ENCODE data around the gene CEP44. TPM values are rescaled to one million over a fixed set of nuclear protein-coding genes. Genes with fewer than 3 reads are reported as not detected.

The CEP44 gene
- total RNA-seq, 1 donor from 2014 or later, result 18.3 TPM

DNA sequence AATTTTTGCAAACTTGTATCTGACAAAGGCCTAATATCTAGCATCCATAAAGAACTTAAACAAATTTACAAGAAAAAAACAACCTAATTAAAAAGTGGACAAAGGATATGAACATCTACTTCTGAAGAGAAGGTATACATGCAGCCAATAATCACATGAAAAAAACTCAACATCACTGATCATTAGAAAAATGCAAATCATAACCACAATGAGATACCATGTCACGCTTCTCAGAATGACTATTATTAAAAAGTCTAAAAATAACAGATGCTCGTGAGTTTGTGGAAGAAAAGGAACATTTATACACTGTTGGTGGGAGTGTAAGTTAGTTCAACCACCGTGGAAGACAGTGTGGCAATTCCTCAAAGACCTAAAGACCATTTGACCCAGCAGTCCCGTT lies 24.0 kb downstream of the CEP44 start:
- H3K27ac Mint-ChIP-seq, result no peak overlapping the region
- no peak overlapping the region for H3K4me3 Mint-ChIP-seq
- intact Hi-C loops (cut with micrococcal nuclease), result no loop called here
- no peak for ATAC-seq (ENCODE audit: low read depth)
- no peaks in the 10 kb centered on the region for H3K4me1 Mint-ChIP-seq
- no peak for DNase-seq
- CTCF ChIA-PET, result no interaction called here
- H3K9me3 Mint-ChIP-seq, result no peaks in the 10 kb centered on the region
- TF ChIP-seq, protein P1, sequence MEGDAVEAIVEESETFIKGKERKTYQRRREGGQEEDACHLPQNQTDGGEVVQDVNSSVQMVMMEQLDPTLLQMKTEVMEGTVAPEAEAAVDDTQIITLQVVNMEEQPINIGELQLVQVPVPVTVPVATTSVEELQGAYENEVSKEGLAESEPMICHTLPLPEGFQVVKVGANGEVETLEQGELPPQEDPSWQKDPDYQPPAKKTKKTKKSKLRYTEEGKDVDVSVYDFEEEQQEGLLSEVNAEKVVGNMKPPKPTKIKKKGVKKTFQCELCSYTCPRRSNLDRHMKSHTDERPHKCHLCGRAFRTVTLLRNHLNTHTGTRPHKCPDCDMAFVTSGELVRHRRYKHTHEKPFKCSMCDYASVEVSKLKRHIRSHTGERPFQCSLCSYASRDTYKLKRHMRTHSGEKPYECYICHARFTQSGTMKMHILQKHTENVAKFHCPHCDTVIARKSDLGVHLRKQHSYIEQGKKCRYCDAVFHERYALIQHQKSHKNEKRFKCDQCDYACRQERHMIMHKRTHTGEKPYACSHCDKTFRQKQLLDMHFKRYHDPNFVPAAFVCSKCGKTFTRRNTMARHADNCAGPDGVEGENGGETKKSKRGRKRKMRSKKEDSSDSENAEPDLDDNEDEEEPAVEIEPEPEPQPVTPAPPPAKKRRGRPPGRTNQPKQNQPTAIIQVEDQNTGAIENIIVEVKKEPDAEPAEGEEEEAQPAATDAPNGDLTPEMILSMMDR (IDR thresholded peaks at IDR 0.05), result no peak
- peaks cover 62% of the 10 kb centered on the region for H3K36me3 Mint-ChIP-seq (ENCODE audit: low read depth)
- POLR2A ChIA-PET, result no interaction called here
- no peaks in the 10 kb centered on the region for H3K27me3 Mint-ChIP-seq

DNA sequence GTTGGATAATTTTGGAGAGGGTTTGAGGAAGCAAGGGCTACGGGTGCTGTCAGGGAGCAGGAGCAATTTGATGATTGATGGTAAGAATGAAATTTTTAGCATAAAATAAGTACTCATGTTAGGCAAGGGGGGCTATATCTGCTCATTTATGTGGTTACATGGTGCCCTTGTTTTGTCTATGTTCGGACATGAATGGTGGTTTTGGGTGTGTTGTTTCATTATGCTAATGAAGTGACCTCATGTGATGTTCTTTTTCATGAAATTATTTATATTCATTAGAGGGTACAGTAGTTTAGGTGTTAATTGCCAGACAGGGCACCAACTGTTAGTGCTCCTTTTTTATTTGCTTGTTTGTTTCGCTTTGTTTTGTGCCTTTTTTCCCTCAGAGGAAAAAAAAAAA lies 29.3 kb downstream of the CEP44 start:
- no peak overlapping the region for H3K27ac Mint-ChIP-seq
- peaks cover 57% of the 10 kb centered on the region for H3K36me3 Mint-ChIP-seq (ENCODE audit: low read depth)
- no peaks in the 10 kb centered on the region for H3K9me3 Mint-ChIP-seq
- TF ChIP-seq, protein P1 (IDR thresholded peaks at IDR 0.05), result no peak
- ATAC-seq (ENCODE audit: low read depth) (no peak), DNase-seq (no peak)
- no peaks in the 10 kb centered on the region for H3K4me1 Mint-ChIP-seq
- intact Hi-C loops (cut with micrococcal nuclease), result no loop called here
- ChIA-PET POLR2A (no interaction called here), CTCF (no interaction called here)
- no peaks in the 10 kb centered on the region for H3K27me3 Mint-ChIP-seq
- H3K4me3 Mint-ChIP-seq, result no peak overlapping the region

DNA sequence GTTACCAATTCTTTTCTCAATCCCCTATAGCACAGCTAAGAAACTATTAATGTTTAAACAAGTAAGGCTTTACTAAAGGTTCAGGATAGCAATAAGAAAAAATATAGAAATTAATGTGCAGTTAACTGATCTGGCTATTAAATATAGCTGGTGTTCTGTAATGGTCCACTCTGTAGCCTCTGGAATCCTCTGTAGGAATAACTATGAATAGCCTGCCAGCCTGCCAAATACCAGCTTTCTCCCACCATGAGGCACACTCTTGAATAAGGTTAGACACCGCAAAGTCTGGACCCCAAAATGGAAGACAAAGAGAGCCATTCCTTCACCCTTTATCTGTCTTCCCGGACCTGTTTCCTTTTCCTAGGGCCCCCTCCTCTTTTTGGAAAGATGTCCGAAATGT lies 30.6 kb downstream of the CEP44 start:
- DNase-seq, result no peak
- Mint-ChIP-seq H3K36me3 (ENCODE audit: low read depth) (peaks cover 48% of the 10 kb centered on the region), H3K4me1 (no peaks in the 10 kb centered on the region), H3K27ac (no peak overlapping the region), H3K9me3 (no peaks in the 10 kb centered on the region), H3K27me3 (no peaks in the 10 kb centered on the region), H3K4me3 (no peak overlapping the region)
- ChIA-PET POLR2A (no interaction called here), CTCF (no interaction called here)
- ATAC-seq (ENCODE audit: low read depth), result no peak
- intact Hi-C loops (cut with micrococcal nuclease), result no loop called here
- TF ChIP-seq, protein P1 (IDR thresholded peaks at IDR 0.05), result no peak

DNA sequence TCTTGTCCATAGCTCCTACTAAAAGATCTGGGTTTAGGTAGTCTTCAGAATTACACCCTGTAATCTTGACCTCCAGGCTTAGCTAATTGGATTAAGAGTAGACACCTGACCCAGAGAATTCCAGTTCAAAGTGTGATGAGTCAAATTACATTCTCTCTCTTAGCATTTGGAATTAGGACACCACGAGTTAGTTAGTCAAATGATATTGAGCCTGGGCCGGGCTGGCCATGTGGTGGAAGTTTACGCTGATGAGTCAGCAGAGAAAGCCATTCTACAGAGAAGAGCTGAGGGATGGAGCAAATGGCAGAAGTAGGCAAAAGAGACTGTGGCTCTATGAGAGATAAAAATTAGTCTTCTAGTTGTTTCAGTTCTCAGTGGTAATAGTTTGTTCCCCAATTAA lies 31.1 kb downstream of the CEP44 start:
- ChIA-PET CTCF (no interaction called here), POLR2A (no interaction called here)
- ATAC-seq (ENCODE audit: low read depth) (no peak), DNase-seq (no peak)
- Mint-ChIP-seq H3K36me3 (ENCODE audit: low read depth) (peaks cover 44% of the 10 kb centered on the region), H3K4me3 (no peak overlapping the region), H3K27me3 (no peaks in the 10 kb centered on the region), H3K4me1 (no peaks in the 10 kb centered on the region), H3K27ac (no peak overlapping the region), H3K9me3 (no peaks in the 10 kb centered on the region)
- TF ChIP-seq, protein P1 (IDR thresholded peaks at IDR 0.05), result no peak
- intact Hi-C loops (cut with micrococcal nuclease), result loop anchor here (5.0 kb wide), 1 partner anchor 807 kb away; no protein-coding TSS in a partner anchor

DNA sequence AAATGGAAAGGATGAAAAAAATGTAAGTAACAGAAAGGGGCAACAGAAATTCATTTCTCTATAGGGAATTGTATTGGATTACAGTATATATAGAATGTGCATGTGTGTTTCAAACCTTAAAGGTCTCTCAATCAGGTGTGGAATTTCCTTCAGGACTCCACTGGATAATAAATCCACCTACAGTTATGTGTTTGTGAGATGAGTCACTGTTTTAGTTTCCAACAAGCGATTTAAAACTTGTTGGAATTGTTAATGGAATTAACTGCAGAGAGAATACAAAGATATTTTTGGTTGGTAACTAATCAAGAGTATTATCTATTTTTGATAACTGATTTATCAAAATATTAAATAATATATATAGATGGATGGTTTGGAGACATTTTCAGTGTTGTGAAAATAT lies 32.8 kb downstream of the CEP44 start:
- peaks cover 45% of the 10 kb centered on the region for H3K36me3 Mint-ChIP-seq (ENCODE audit: low read depth)
- TF ChIP-seq, protein P1 (IDR thresholded peaks at IDR 0.05), result no peak
- no peak for DNase-seq
- H3K4me3 Mint-ChIP-seq, result no peak overlapping the region
- POLR2A ChIA-PET, result no interaction called here
- ATAC-seq (ENCODE audit: low read depth), result no peak
- no peaks in the 10 kb centered on the region for H3K4me1 Mint-ChIP-seq
- intact Hi-C loops (cut with micrococcal nuclease), result loop anchor here (5.0 kb wide), 1 partner anchor 809 kb away; no protein-coding TSS in a partner anchor
- H3K27me3 Mint-ChIP-seq, result no peaks in the 10 kb centered on the region
- H3K9me3 Mint-ChIP-seq, result no peaks in the 10 kb centered on the region
- CTCF ChIA-PET, result no interaction called here
- H3K27ac Mint-ChIP-seq, result no peak overlapping the region

Measured in activated B cell treated with CpG ODN at 0.5 μM for 24 hours (primary cell).